Suppressor macrophage (primary cell): ENCODE results near the gene KDM3B.
"Not testable (repeated sequence)": the region's sequence is repeated elsewhere in the genome, so short reads cannot be mapped to it uniquely, and the experiment has no call there.

Experiments
- DNase-seq, 4 experiments: peaks; one replicate each; pipeline ENCODE4 v3.0.0-alpha.2; 2020 to 2022

KDM3B gene

GRCh38 chr5:138466900-138467710 lies 114.6 kb downstream of the KDM3B start:
- peak in 2 of 4 experiments; percentile 15 to 57 for DNase-seq

GRCh38 chr5:138467711-138468132 lies 115.2 kb downstream of the KDM3B start:
- peak in 1 of 4 experiments; percentile 62 for DNase-seq

- DNase-seq = peak; percentile 62 to 80 (median 76)
Observed at GRCh38 chr5:138468133-138468965, 115.9 kb downstream of the KDM3B start.

- peak in 2 of 4 experiments; percentile 28 to 54 for DNase-seq
Observed at GRCh38 chr5:138468966-138469539, 116.6 kb downstream of the KDM3B start.

- peak; percentile 46 to 59 (median 54) for DNase-seq
Observed at GRCh38 chr5:138469540-138470321, 117.2 kb downstream of the KDM3B start.

GRCh38 chr5:138470322-138471051 lies 118.0 kb downstream of the KDM3B start:
- DNase-seq = peak in 2 of 4 experiments; percentile 41 to 52

- DNase-seq = peak in 1 of 4 experiments; percentile 33
Observed at GRCh38 chr5:138471052-138471361, 118.5 kb downstream of the KDM3B start.

GRCh38 chr5:138472353-138472752 lies 119.9 kb downstream of the KDM3B start:
- no peak for DNase-seq

GRCh38 chr5:138473151-138473550 lies 120.7 kb downstream of the KDM3B start:
- not testable (repeated sequence) for DNase-seq

GRCh38 chr5:138476918-138477317 lies 124.4 kb downstream of the KDM3B start:
- no peak for DNase-seq

GRCh38 chr5:138482638-138483037 lies 130.2 kb downstream of the KDM3B start:
- DNase-seq = no peak
